Measurements from ENCODE around the gene PIN4.
"Not testable (repeated sequence)": the region's sequence is repeated elsewhere in the genome, so short reads cannot be mapped to it uniquely, and the experiment has no call there.

- TF ChIP-seq SUZ12 (IDR thresholded peaks at IDR 0.05; ENCODE audit: extremely low read depth, insufficient read depth, insufficient read length); YY1 (IDR thresholded peaks at IDR 0.05; ENCODE audit: insufficient read depth, insufficient read length); ZNF274 (IDR thresholded peaks at IDR 0.05; ENCODE audit: low read depth, low read length): not testable (repeated sequence)
Measured at GRCh38 chrX:72176289-72176688, 5.3 kb upstream of the PIN4 start.
